ENCODE data around the gene MYPN.
"Not testable (repeated sequence)": the region's sequence is repeated elsewhere in the genome, so short reads cannot be mapped to it uniquely, and the experiment has no call there.

Gene MYPN

DNA sequence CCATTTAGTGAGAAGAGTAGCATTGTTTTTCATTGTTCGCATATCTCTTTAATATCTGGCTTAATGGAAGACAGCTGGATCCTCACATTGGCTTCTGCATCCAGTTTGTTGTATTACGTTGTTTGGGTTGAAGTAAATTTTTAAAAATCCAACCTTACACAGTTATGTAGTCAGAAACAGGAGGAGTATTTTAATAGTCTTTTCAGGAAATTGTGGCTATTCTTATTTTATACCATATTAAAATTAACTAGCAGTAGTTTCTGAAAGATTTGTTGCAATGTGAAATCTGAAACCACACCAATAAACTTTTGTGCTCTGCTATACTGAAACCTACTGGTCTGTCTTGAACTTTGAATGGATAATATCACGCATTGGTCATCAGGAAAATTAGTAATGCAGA, 27.9 kb downstream of the MYPN start:
- no peak for DNase-seq (ENCODE audit: low read depth)

DNA sequence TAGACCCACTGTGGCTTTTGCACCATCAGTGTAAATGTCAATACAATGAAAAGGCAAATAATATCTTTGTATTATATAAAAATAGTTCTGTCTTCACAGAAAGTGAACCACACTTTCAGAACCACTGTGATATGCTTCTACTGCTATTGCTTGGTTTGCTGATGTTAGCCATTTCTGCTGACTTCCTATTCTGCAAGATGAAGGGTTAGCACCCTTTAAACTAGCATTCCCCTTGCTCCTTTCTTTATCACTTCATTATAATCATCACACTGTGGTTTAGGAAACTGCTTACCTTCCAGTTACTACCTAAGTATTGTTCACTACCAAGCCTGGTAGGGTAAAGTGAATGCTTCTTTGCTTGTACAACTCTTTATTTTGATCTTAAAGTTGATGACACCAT, 29.2 kb downstream of the MYPN start:
- DNase-seq (ENCODE audit: low read depth): no peak

DNA sequence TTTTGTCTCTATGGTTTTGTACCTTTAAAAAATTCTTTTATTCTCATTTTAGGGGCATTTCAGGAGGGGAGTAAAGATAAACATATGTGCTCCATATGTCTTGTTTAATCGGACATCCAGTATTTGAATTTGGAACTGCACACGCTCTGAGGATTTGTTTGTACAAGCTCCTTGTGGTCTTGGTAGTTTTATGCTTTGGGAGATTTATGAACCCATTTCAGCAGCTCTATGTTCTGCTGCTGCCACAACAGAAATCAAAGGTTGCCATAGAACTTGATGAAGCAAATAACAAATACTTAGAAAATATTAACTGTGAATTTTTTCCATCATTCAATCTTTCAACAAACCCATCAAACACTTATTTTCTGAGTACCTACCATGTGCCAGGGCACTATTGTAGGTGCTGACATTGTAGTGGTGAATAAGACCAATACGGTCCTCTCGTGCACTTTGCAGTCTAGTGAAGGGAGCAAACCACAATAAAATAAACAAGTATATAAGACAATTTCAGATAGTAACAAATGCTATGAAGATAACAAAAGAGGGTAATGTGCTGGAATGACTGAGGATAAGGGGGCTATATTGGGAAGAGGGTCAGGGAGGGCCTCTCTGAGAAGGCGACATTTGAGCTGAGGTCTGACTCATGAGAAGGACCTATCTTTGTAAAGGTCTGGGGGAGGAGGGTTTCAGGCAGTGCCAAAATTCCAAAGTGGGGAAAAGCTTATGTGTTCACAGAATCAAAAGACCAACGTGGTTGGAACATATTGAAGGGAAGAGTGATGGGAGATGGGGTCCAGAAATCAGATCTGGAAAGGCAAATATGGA, 30.4 kb downstream of the MYPN start:
- DNase-seq (ENCODE audit: low read depth): no peak

DNA sequence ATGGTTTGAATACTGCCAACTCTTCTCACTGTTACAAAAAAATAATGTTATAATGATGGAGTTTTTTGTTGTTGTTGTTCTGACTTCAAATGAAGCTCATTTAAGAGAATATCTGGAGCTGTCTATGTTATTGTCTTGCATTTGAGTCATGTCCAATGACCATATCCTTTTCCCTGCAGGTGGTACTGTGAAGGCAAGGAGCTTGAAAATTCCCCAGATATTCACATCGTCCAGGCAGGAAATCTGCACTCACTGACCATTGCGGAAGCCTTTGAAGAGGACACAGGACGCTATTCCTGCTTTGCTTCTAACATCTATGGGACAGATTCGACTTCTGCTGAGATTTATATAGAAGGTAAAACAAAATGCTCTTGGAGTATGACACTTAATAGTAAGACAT, 33.5 kb downstream of the MYPN start:
- DNase-seq (ENCODE audit: low read depth): no peak

DNA sequence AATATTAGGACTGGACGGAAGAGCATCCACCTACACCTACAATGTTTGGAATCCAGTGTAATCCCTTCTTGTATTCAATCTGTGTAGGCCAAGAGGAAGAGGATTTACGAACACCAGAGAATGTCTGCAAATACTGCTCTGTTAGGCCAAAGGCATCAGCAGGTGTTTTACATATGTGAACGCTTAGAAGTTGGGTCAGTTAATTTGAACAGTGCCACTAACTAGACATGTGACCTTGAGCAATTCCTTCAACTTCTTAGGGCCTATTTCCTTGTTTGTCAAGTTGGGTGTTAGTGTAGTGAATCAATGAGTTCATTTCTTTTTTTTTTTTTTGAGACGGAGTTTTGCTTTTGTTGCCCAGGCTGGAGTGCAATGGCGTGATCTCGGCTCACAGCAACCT, 35.4 kb downstream of the MYPN start:
- DNase-seq (ENCODE audit: low read depth): no peak

DNA sequence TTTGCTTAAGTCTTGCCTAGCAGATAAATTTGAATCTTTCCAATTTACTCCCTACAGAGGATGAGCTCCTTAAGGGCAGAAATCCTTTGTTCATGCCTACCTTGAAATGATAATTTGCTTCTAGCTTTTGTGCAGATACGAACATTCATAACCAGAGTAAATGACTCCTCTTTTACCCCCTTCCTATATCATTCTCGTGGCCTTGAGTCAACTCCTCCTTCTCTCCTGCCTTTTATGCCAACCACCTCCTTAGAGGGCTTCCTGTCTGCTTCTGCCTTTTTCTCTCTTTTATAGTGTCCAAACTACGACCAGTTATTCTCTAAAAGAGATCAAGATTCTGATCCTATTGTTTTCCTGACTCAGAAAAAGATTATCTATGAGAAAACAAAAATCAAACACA, 36.4 kb downstream of the MYPN start:
- DNase-seq (ENCODE audit: low read depth): no peak

DNA sequence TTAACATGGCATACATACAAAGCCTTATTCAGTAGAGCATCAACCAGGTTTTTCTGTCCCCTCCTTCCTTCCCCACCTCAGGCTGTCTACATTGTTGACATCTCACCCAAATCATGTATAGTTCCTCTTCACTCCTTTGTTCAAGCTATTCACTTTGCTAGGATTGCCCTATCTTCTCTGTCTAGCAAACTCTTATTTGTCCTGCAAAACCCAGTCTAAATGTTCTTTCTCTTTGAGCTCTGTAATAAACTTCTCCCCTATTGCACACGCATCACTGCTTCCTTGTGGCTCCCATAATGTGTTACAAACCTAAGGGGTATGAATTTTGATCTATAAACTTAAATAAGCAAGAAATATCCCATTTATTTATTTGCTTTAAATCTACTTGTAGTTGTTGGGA, 36.8 kb downstream of the MYPN start:
- DNase-seq (ENCODE audit: low read depth): no peak

DNA sequence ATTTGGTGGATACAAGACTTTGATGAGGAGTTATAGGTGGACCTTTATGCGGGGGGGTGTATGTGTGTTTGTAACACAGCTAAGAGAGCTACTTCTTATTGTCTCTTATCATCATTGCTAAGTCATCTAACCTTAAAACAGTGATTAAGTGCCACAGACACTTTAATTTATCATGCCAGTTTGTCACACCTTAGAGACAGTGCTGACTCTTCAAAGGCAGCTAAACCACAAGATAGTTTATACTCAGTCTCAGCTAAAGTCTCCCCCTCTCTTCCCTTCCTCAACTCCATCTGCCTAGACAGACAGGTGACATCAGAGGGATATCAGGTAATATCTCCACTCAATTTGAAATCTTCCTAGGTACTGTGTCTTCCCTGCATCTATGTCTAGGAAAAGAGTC, 42.2 kb downstream of the MYPN start:
- no peak for DNase-seq (ENCODE audit: low read depth)

DNA sequence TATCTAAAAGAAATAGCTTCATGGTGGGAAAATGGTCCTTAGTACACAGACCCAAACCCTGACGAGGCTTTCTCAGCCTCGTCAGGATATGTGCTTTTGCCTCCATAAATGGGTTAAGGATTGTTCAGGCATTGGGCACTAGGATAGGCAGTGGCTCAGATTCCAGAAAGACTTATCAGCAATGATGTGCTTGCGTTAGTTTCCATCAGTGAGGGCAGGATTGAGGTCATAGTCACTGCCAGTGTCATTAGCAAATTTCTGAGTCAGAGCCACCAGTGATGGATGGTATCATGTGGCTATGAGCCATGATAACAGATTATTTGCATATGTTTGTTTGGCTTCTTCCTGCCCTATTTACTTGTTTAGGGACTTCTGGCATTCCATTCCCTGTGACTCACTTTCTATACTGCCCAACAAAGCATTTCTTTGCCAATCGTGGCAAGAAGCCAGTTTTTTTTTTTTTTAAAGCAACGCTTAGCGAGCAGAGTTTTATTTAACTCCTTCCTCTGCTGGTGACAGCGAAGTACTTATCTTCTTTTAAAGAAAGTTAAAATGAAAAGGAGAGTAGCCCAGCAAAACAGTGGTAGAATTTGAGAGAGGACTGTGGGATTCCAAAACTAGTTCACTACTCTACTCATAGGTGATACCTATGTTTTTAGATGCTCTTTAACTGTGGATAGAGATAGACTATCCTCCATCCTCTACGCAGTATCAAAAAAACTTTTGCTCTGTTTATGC, 44.4 kb downstream of the MYPN start:
- DNase-seq (ENCODE audit: low read depth): no peak

DNA sequence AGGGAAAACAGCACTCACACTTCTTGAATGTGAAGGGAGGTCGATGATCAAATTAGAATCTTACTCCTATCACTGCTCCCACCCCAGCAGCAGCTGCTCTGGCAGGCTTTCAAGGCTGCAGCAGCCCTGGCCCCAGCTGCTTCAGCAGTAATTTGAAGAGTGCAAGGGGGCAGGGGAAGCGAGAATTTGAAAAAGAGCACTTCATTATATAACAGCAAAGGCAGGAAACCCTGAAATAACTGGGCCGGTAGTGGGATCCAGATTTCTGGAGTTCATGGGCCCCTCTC, 44.9 kb downstream of the MYPN start:
- no peak for DNase-seq (ENCODE audit: low read depth)

DNA sequence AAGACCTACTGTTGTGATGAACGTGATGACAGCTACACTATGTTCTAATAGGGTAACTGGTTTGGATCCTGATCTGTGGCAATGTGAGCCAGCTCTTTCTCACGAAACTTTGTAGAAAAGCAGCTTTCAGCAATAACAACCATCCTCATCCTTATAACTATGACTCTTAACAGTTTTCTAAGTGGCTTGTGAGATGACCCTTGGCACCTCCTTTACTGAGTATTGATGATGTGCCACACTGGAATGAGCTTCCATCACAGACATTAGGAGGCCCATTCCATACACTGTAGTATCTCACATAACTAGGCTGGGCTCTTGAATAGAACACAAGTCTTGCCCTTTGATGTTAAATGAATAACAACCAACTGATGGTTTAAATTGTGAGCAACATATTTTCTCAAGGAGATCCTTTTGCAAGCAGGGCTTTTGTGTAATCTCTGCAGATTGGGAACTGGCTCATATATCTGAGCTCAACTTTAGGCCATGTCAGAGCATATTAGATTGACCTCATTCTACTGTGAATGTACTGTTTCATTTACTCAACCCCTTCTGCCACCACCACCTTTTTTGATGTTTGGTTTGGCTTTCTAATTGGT, 46.4 kb downstream of the MYPN start:
- no peak for DNase-seq (ENCODE audit: low read depth)

DNA sequence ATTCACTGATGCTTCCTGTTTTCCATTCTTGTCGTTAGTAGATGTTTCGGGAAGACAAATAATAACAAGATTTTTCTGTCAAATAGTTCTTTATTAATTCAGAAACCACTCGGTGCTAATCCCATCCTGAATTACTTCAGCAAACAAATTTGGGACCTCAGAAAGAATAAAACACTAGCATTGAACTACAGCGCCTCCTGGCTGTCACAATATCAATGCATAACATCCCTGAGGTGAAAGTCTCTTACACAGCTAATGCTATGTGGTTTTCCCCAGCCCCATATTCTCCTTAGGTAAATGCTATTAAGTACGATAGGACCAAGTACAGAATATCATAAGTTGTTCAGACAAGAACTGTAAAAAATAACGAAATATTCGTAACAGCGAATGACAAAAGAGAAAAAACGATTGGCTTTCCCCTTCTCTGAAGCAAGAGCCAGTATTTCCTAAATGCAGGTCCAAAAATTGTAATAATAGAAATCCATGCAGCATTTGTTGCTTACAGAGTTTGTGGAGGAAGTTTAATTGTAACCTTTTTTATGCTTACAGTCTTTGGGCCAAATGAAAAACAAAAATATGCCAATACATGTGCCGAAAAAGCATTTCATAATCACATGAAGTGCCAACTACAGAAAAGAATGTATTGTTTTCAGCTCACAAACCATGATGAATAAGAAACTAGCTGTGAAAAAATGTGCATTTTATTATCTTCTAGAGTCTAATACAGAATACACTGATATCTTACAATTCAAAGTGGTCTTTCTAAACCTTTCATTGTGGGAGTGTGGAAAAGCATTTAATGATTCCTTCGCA, 47.3 kb downstream of the MYPN start:
- peak; percentile 34 for DNase-seq (ENCODE audit: low read depth)

DNA sequence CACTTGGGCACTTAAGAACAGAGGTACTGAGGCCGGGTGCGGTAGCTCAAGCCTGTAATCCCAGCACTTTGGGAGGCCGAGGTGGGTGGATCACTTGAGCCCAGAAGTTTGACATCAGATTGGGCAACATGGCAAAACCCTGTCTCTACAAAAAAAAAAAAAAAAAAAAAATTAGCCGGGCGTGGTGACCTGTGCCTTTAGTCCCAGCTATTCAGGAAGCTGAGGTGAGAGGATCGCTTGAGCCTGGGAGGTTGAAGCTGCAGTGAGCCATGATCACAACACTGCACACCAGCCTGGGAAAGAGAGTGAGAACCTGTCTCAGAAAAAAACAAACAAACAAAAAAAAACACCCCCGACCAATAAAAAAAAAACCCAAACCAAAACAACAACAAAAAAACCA, 48.2 kb downstream of the MYPN start:
- not testable (repeated sequence) for DNase-seq (ENCODE audit: low read depth)

DNA sequence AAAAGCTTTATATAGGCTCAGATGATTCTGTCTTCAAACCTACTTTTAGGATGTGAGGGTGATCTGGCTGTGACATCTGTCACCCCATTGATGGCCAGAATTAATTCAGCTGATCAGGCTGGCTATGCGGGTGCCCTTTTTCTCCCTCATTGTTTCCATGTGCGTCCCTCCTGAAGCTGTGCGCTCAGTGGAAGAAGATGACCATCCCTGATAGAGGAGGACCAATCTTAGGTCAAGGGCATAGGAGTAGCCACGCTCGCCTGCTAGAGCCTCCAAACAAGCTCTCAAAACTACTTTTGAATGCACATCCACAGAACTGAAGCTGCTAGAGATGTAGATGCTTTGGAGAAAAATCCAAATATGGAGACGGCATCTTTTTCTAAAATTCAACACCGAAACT, 48.7 kb downstream of the MYPN start:
- DNase-seq (ENCODE audit: low read depth): no peak

DNA sequence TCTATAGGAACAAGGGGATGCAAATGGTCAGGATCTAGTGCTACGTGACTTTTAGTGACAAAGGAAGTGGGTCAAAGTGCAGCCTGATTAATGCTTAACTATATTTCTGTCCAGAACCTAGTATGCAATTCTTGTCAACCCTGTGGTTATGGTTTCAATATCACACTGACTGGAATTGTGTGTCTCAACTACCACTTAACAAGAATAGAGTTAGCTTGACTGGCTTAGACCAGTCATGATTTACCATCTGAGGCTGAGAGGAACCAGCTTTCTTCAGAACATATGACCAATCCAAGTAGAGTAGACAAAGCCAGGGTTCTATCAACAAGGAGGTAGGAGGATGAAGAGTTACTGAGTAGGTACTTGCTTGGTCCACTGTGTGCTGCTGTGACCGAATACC, 54.4 kb downstream of the MYPN start:
- DNase-seq (ENCODE audit: low read depth): no peak

DNA sequence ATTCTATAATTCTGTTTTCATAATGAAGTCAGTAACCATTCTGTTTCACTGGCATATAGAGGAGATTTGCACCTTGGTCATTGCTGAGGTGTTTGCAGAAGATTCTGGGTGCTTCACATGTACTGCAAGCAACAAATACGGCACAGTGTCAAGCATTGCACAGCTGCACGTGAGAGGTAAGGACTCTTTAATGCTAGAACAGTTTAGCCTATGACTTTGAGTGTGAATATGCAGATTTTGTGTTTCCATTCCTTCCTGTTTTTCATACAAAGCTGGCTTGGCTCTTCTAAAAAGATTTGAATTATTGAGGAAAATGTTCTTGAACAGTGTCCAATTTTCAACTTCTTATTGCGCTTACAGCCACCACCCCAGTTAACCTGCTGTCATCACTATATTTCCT, 56.4 kb downstream of the MYPN start:
- no peak for DNase-seq (ENCODE audit: low read depth)

DNA sequence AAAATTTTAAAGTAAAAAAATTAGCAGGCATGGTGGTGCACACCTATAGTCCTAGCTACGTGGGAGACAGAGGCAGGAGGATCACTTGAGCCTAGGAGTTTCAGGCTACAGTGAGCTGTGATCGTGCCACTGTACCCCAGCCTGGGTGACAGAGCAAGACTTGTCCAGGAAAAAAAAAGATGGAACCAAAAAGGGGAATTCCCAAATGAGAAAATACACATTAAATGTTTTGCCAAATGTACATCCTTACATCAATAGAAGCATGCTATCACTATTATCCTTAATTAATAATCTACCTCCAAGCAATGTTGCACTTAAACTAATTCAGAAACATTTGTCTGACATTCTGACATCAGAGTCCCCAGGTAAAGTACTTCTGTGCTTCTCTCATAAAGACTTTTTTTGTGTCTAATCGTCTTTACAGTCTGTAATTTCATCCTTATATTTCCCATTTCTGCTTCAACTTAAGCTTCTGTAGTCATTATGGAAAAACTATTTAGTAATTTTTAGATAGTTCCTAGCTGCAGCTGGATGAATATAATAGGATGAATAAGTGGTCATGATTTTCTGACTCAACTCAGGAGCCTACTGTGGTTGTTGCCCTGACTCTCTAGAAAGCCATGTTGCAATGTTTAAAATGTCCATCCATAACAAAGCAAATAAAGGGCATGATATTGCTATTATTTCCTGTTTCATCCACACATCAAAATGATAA, 57.7 kb downstream of the MYPN start:
- DNase-seq (ENCODE audit: low read depth): no peak

DNA sequence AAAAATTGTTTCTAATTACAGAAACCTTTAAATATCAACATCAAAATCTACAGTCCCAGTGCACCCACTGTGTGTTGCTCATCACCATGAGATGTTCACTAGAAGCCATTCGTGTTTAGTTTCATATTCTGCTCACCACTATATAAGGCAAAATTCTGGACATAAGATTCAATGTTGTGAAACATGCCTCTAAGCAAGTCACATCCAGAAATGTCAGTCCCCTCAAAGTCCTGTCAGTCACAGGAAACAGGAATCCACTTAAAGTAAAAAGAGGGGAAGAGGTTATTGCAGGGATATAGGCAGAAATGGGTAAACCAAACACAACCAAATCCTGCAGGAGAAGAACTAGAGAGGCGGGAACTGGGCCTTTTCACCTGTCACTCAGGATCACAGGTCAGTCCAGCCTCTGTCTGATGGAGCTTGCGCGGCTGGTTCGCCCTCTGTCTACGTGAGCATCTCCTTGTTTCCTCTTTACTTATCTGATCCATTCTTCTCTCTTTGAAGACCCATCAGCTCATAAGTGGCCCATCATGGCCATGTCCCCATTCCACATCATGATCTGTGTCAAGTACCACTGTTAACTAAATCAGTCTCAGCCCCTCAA, 58.4 kb downstream of the MYPN start:
- DNase-seq (ENCODE audit: low read depth): no peak

DNA sequence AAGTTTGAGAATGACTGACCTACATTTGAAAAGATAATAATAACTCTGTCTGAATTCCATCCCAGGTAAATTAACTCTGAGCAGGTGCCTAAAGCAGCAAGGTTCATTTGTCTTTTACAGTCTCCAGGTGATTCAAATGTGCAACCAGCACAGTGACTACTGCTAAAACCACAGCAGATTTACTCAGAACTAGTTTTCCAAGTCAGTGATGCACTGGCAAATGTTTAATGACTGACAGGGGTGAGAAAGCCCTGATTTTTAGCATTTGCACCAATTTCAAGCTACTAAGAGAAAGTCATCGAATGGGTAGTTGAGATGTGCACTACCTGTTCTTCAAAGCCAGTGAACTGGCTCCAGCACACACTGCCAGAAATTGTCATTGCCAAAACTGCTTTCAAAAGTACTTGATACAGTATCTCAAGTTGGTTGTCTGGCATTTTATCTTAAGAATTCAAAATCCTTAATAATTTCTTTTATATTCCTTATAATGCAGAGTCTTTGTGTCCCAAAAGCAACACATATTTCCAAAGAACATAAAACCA, 62.3 kb downstream of the MYPN start:
- no peak for DNase-seq (ENCODE audit: low read depth)

DNA sequence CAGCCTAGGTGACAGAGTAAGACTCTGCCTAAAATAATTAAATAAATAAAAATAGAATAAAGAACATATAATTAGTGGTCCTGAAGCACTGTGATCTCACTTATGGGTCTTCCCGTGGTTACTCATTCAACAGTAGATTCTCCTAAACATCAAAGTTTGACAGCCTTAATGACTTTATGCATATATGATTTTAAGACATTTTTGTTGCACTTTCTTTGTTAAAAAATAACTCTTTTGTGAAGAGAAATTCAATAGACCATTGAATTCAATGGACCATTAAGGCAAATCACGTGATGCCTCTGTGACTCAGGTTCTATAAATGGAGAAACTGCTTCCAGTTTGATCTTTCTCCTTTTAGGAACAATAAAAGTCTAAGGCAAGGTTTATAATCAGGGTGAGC, 63.0 kb downstream of the MYPN start:
- no peak for DNase-seq (ENCODE audit: low read depth)

DNA sequence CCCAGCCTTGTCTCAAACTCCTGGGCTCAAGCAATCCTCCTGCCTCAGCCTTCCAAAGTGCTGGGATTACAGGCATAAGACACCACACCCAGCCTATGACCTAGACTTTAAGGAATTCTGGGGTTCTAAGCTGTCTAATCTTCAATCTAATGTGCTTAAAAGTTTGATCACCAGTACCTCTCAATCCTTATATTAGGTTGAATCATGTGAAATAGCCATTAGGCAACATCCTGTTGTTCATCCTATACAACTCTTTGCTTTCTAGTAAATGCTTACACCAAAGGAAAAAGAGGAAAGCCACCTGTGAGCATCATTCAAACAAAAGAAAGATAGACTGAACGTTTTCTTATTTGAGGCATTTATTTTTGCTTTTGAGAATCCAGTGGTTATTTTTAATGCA, 66.7 kb downstream of the MYPN start:
- no peak for DNase-seq (ENCODE audit: low read depth)
